ENCODE results near the gene NCAPG2. TPM values are rescaled to one million over a fixed set of nuclear protein-coding genes. Genes with fewer than 3 reads are reported as not detected.

Gene NCAPG2
- polyA plus RNA-seq, 3 donors: 1.1 to 3.1 (median 1.7) TPM

- DNase-seq: no peak
- H3K79me2 ChIP-seq (ENCODE audit: insufficient read depth, low read length): peaks cover 91% of the 10 kb centered on the region
- no peak overlapping the region for H3K4me3 ChIP-seq (replicated peaks in 1 of 3; ENCODE audit: low read depth in 2 of 3, low read length in 3 of 3)
- H3K4me1 ChIP-seq (ENCODE audit: control insufficient read depth in 1 of 2, insufficient read depth in 2 of 2, low read length in 2 of 2): peaks cover 24 to 40% of the 10 kb centered on the region in 2 donors
- no peak overlapping the region for H3K4me2 ChIP-seq (replicated peaks; ENCODE audit: extremely low read depth, low read length, poor library complexity, severe bottlenecking)
- Mint-ChIP-seq H3K27ac (no peak overlapping the region), H3K36me3 (peaks cover 12 to 31% of the 10 kb centered on the region in 2 donors), H3K9me3 (peaks cover 3 to 11% (median 6%) of the 10 kb centered on the region in 7 donors), H3K27me3 (ENCODE audit: low read depth in 3 of 3) (no peaks in the 10 kb centered on the region), H3K4me3 (no peak overlapping the region), H3K4me1 (peaks cover 29% of the 10 kb centered on the region)
- no peaks in the 10 kb centered on the region for H4K20me1 ChIP-seq (ENCODE audit: insufficient read depth, low read length)
- WGBS (ENCODE audit: insufficient coverage): no CpG with 5 or more reads among the region's 3 CpGs
- peaks cover 0 to 12% of the 10 kb centered on the region in 2 donors for H3K9me3 ChIP-seq (replicated peaks in 1 of 2; ENCODE audit: control insufficient read depth in 1 of 2, insufficient read depth in 1 of 2, low read length in 2 of 2)
- H3K9ac ChIP-seq (ENCODE audit: insufficient read depth, low read length, poor library complexity, severe bottlenecking): no peak overlapping the region
- H3K36me3 ChIP-seq (replicated peaks in 1 of 2; ENCODE audit: control insufficient read depth in 1 of 2, insufficient read depth in 2 of 2, low read length in 2 of 2): peaks cover 3 to 15% of the 10 kb centered on the region in 2 donors
- no peak for TF ChIP-seq CTCF (IDR thresholded peaks at IDR 0.05)
- no peak overlapping the region for H2AFZ ChIP-seq (ENCODE audit: insufficient read depth, low read depth, low read length, poor library complexity, severe bottlenecking)
- intact Hi-C loops (cut with micrococcal nuclease): loop anchor here (10.0 kb wide), 2 partner anchors 122 to 152 kb away; partner anchors contain the start of genes DYNC2I1 (in 1 of the 2) and ESYT2 (in 1 of the 2)
- H3K27ac ChIP-seq (ENCODE audit: low read depth in 1 of 2, low read length in 2 of 2): peak overlapping the region in 1 of 2 donors; percentile 95
- H3K27me3 ChIP-seq (ENCODE audit: control insufficient read depth in 2 of 2, insufficient read depth in 2 of 2, low read length in 2 of 2): no peaks in the 10 kb centered on the region
These were observed 1.7 kb downstream of the NCAPG2 start for GRCh38 chr7:158702944-158703343.

- Histone ChIP-seq H2AFZ (ENCODE audit: insufficient read depth, low read depth, low read length, poor library complexity, severe bottlenecking) (no peak overlapping the region), H3K36me3 (replicated peaks in 1 of 2; ENCODE audit: control insufficient read depth in 1 of 2, insufficient read depth in 2 of 2, low read length in 2 of 2) (peaks cover 3 to 15% of the 10 kb centered on the region in 2 donors), H3K27me3 (ENCODE audit: control insufficient read depth in 2 of 2, insufficient read depth in 2 of 2, low read length in 2 of 2) (no peaks in the 10 kb centered on the region), H3K4me1 (ENCODE audit: control insufficient read depth in 1 of 2, insufficient read depth in 2 of 2, low read length in 2 of 2) (peaks cover 24 to 40% of the 10 kb centered on the region in 2 donors), H3K4me3 (replicated peaks in 1 of 3; ENCODE audit: low read depth in 2 of 3, low read length in 3 of 3) (no peak overlapping the region), H4K20me1 (ENCODE audit: insufficient read depth, low read length) (no peaks in the 10 kb centered on the region), H3K4me2 (replicated peaks; ENCODE audit: extremely low read depth, low read length, poor library complexity, severe bottlenecking) (no peak overlapping the region), H3K9ac (ENCODE audit: insufficient read depth, low read length, poor library complexity, severe bottlenecking) (no peak overlapping the region), H3K9me3 (replicated peaks in 1 of 2; ENCODE audit: control insufficient read depth in 1 of 2, insufficient read depth in 1 of 2, low read length in 2 of 2) (peaks cover 0 to 4% of the 10 kb centered on the region in 2 donors), H3K79me2 (ENCODE audit: insufficient read depth, low read length) (peaks cover 96% of the 10 kb centered on the region), H3K27ac (ENCODE audit: low read depth in 1 of 2, low read length in 2 of 2) (peak overlapping the region in 1 of 2 donors; percentile 95)
- Mint-ChIP-seq H3K4me1 (peaks cover 29% of the 10 kb centered on the region), H3K9me3 (peaks cover 0 to 5% (median 0%) of the 10 kb centered on the region in 7 donors), H3K36me3 (peaks cover 8 to 24% of the 10 kb centered on the region in 2 donors), H3K27ac (no peak overlapping the region), H3K27me3 (ENCODE audit: low read depth in 3 of 3) (no peaks in the 10 kb centered on the region), H3K4me3 (no peak overlapping the region)
- 100% methylated on average over 1 of the region's 4 CpGs for WGBS (ENCODE audit: insufficient coverage)
- DNase-seq: no peak
- TF ChIP-seq CTCF (IDR thresholded peaks at IDR 0.05): no peak
- intact Hi-C loops (cut with micrococcal nuclease): loop anchor here (10.0 kb wide), 2 partner anchors 123 to 153 kb away; partner anchors contain the start of genes DYNC2I1 (in 1 of the 2) and ESYT2 (in 1 of the 2)
These were observed 2.4 kb downstream of the NCAPG2 start for GRCh38 chr7:158702196-158702595.
